HG02763 (cell line): ENCODE data around the gene GALNS.
"Not testable (repeated sequence)": the region's sequence is repeated elsewhere in the genome, so short reads cannot be mapped to it uniquely, and the experiment has no call there.

Experiments
- ATAC-seq: cut with Tn5 transposase; IDR thresholded peaks from one replicate; pipeline ENCODE4 v1.9.1; 2021; ENCODE audit warnings: mild to moderate bottlenecking, moderate library complexity; ENCODE audit not compliant: unreplicated experiment

Gene GALNS

DNA sequence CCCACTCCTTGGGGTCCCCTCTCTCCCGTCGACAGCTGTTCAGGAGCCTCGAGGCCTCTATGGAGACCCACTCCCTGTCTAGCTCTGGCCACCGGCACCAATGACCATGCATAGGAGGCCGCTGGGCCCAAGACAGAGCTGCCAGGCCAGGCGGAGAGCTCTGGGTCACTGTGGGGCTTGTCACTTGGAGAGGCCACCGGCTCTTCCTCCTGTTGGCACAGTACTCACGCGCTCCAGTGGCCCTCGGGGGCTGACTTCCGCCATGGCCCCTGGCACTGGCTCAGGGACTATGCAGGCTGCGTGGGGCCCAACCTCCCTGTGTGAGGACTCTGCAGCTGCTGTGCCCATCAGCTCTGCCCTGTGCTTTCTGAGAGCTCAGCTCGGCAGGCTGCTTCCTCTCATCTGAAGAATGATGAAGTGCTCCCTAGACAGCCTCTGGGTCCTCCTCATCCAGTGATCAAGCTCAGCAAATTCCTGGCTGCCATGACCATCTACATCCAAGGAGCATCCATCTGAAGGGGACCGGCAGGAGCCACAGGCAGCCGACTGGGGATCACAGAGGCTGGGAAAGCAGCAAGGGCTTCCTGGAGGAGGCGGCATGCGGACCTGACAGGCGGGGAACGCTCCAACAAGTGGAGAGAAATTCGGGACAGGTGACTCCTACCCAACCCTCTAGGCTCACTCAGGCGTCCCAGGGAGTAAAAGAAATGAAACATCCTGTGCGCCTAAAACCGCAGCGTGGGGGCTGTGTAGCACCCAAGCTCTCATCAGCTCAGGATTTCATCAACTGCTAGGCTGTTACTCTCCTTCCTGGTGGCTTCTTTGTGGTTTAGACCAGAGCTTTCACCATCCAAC is 16.8 kb downstream of the GALNS start:
- ATAC-seq: no peak

DNA sequence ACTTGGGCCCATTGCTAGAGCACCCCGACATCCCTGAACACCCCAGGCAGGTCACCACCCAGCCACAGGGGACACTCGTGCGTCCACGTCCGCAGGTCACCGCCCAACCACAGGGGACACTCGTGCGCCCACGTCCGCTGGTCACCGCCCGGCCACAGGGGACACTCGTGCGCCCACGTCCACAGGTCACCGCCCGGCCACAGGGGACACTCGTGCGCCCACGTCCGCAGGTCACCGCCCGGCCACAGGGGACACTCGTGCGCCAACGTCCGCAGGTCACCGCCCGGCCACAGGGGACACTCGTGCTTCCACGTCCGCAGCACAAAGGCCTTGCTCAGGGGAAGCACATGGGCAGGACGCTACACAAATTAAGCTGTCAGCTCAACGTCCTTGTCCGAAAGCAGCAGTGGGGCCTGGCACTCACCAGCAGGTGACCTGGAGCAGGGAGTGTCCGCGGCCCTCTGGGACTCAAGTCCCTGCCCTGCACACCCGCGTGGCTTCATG is 17.7 kb downstream of the GALNS start:
- ATAC-seq: no peak

DNA sequence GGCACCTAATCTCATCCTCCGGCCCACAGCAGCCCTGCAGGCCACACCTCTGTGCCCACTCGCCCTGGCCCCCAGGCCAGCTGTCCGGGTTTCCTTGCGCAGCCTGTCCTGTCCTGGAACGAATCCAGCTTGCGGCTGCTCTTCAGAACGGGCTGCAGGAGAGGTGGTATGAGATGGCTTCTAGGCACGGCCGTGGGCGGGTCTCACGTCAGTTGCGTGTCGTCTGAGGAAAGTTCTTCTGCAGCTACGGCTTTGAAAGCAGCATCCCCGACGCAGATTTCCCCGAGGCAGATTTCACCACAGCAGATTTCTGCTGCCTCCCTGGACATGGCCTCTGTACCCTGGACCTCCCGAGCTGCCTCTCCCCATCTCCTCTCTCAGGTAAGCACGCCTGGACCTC is 18.2 kb downstream of the GALNS start:
- ATAC-seq: no peak

DNA sequence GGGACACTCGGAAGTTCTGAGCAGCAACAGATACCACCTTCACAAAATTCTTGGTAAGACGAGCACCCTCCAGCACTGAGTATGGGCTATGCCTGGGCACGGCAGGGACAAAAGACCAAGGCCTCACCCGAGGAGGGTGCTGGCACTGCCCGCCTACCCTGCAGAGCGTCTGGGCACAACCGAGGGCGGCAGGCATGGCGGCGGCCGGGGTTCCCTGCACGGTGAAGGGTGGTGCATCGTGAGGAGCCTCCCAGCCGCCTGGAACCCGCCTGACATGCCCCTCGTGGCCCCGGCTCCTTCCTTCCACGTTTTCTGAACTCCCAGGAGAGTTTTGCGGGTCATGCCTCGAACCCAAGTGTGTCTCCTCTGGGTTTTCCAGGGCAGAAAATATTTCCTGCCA is 18.9 kb downstream of the GALNS start:
- no peak for ATAC-seq

DNA sequence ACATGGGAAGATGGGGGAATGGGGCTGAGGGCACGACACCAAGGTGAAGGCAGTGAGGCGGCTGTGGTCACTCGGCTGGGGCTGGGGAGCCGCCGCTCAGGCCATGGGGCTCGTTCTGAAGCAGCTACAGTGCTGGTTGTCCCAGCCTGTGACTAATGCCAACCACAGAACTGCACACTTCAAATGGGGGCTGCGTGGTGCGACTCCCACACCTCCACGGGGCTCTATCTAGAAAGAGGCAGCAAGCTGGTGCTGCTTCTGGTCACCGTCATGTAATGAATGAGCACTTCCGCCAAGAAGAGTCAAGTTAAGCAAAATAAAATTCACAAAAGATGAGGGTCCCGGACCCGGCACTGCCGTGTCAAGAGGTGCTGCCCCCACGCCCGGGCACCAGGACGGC is 20.0 kb downstream of the GALNS start:
- ATAC-seq: no peak

DNA sequence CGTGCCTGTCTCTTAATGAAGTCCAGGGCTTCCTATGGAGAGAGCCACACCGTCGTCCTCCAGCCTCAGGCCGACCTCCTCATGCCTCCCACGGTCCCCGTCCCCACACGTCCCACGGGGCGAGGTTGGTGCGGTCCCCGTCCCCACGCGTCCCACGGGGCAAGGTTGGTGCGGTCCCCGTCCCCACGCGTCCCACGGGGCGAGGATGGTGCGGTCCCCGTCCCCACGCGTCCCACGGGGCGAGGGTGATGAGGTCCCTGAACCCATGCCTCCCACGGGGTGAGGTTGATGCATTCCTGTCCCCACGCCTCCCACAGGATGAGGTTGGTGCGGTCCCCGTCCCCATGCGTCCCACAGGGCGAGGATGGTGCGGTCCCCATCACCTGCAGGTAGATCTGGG is 20.9 kb downstream of the GALNS start:
- no peak for ATAC-seq

DNA sequence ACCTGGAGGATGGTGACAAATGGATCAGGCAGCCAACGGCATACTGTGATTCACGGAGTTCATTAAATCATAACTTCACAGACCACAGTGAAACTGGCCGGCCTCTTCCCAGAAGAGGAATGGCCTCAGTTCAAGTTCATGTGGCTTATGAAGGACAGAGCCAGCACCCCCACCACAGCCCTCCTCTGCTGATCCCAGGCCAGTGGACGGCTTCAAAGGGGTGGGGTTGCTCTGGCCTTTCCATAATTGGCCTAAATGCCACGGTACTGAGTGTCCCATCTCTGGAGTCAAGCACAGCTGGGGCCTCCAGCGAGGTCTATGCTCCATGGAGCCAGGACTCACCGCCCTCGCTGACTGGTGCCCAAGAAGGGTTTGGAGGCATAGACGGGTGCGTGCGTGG is 21.4 kb downstream of the GALNS start:
- no peak for ATAC-seq

DNA sequence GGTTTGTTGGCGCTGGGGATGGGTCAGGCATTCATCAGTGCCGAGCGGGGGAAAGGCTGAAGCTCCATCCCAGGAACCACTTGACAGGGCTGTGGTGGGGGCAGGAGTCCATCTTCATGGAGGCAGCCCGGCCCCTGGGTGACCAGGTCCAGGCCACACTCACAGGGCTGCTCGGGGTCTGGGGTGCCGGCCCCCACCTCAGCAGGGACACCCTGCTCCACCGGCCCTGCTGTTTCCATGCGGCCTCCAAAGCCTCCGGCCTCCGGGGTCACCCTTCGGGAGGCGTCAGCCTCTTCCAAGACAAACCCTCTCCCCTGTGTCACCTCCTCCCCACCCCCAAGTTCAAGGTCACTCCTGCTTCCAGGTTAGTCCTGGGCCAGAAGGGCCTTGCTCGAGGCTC is 22.1 kb downstream of the GALNS start:
- ATAC-seq: no peak

DNA sequence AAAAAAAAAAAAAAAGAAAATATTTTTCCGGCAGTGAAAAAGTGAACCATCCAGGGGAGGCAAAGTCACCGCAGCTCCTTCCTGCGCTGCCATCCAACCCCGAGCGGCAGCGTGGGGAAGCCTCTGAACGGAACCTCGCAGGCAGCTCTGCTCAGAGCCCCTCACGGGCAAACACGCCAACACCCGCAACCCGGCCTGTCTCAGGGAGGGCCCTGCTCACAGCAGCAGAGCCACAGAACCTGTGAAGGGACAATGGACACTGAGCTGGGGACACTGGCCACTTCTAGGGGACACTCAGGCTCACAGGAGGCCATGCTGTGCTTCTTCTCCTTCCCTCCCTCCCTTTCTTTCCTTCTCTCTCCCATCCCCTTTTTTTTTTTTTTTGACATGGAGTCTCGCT is 23.7 kb downstream of the GALNS start:
- ATAC-seq: no peak

DNA sequence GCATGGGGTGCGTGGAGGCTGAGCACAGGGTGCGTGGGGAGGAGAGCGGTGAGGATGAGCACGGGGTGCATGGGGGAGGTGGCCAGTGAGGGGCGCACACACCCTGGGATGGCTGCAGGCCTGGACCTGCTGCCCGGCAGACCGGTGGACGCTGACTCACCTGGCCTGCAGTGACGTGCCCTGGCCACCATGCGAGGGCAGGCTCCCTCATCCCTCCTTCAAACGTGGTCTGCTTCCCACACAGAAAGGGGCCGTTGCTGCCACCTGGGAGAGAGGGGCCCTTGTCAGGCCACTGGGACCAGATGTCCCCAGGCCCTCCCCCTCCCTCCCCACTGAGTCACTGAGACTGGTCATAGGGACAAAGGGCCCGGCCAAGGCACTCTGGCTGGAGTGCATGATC is 24.9 kb downstream of the GALNS start:
- no peak for ATAC-seq

DNA sequence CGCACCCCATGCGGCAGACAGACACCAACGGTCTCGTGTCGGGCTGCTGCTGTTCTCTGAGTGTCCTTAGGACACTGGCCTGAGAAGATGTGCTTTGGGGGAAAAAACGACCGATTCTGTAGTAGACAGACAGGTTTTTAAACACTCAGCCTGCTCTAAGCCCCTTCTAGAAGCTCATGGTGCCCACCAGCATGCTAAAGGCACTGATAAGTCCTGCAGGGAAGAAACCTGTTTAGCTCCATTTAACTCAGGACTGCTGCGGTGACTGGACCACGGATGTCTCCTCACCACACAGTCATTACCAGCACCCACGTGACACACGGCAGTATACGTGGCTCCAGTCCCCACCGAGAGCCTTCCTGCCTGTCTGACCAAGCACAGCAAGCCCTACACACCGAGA is 26.0 kb downstream of the GALNS start:
- no peak for ATAC-seq

DNA sequence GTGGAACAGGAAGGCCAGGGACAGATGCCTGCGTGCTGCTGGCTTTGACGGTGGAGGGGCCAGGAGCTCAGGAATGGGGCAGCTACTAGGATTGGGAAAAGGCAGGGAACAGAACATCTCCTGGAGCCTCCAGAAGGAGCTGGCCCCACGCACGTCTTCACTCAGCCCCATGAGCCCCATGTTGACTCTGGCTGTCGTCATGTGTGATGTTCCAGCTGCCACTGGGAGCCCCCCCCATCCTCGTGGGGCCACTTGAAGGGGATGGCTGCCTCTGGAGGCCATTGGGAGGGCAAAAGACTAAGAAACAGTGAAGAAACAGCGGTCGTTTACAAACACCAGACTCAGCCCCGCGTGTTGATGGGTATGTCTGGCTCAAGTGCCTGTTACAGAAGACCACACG is 26.5 kb downstream of the GALNS start:
- ATAC-seq: no peak

DNA sequence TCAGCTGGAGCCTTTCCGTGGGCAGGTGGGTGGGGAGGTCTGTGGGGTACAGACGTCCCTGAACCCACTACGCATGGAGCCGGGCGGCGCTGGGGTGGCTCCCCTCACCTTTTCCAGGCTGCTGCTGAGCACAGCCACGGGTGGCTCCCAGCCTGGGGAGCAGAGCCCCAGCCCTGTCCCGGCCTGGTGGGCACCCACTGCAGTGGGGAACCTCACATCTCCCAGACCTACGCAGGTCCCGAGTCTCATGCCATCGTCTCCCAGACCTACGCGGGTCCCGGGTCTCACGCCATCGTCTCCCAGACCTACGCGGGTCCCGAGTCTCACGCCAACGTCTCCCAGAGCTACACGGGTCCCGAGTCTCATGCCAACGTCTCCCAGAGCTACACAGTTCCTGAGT is 28.0 kb downstream of the GALNS start:
- no peak for ATAC-seq

DNA sequence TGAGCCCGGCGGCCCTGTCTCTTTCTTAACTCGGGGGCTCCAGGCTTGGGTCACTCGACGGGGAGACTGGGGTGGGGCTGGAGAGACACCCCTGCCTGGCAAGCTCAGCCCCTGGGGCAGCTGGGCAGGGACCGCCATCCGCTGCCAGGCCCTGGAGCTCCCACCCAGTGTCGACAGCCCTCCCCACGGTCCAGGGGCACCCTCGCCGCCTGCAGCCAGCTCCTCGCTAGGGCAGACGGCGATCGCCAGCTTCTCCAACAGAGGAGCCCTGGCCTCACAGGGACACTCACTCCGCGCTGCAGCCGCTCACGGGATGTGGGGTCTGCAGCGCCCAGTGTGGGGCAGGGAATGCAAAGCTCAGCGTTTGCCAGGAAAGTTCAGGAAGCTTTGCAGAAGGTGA is 29.0 kb downstream of the GALNS start:
- ATAC-seq: no peak

DNA sequence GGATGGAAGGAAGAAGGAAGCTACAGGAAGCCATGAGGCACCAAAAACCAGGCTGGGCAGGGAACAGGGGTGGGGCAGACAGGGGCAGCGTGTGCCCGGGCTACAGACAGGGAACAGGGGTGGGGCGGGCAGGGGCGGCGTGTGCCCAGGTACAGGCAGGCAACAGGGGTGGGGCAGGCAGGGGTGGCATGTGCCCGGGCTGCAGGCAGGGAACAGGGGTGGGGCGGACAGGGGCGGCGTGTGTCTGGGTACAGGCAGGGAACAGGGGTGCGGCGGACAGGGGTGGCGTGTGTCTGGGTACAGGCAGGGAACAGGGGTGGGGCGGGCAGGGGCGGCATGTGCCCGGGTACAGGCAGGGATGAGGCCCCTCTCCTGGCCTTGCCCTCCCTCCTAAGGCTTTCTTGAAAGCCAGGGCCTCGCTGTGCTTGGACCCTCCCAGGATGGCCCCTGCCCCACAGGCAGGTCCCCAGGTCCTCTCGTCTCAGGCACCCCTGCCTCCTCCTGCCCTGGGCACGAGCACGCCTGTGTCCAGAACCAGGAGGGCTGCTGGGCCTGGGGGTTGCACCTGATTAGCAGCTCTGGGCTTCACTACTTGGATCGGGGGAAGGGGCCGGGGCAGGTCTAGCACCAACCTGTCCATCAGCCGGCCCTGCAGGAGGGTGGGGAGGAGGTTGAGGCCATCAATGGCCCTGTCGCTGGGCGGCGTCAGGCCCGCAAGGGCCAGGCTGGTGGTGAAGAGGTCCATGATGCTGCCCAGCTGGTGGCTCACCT is 30.5 kb downstream of the GALNS start:
- no peak for ATAC-seq

DNA sequence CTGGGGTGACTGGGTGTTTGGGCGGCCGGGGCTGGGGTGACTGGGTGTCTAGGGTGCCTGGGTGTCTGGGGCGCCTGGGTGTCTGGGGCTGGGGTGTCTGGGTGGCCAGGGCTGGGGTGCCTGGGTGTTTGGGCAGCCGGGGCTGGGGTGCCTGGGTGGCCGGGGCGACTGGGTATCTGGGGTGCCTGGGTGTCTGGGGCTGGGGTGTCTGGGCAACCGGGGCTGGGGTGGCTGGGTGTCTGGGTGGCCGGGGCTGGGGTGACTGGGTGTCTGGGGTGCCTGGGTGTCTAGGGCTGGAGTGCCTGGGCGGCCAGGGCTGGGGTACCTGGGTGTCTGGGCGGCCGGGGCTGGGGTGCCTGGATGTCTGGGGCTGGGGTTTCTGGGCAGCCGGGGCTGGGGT is 31.6 kb downstream of the GALNS start:
- no peak for ATAC-seq

DNA sequence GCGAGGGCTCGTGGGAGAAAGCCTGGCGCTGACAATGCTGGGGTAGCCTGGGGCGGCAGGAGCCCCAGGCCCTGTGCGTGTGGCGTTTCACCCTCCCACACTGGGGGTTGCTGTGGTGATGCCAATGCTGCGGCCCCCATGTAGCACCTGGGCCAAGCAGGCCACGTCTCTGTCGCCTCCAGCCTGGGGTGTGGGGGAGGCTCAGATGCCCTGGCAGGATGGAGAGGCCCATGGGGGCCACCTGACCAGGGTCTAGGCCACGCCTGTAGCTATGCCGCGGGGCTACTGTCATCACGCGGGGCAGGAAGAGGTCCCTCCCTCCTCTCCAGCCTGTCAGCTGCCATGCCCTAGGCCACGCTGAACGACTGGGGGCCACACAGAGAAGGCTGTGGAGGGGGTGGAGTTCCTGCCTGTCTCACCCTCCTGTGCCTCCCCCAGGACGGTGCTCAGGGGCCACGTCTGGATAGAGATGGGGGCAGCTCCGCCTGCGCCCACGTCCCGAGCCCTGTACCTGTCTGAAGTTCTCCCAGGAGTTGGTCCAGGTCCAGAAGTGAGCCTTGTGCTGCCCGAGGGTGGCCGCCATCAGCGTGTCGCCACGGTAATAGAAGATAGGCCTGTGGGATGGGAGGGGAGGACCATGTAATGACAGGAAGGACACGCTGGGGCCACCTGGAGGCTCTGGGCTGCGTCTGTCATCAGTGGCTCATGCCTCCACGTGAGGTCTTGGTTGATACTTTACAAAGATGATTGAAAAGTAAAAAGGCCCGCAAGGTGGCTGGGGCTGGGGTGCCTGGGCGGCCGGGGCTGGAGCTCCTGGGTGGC is 32.3 kb downstream of the GALNS start:
- no peak for ATAC-seq

DNA sequence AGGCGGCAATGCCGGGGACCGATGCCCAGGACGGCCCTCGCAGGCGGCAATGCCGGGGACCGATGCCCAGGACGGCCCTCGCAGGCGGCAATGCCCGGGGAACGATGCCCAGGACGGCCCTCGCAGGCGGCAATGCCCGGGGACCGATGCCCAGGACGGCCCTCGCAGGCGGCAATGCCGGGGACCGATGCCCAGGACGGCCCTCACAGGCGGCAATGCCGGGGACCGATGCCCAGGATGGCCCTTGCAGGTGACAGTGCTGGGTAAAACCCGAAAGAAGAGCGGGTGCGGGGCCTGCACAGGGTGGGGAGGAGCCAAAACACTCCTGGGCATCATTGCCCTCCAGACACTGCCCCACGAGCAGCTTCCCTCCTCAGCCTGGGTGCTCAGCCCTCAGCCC is 33.1 kb downstream of the GALNS start:
- not testable (repeated sequence) for ATAC-seq

DNA sequence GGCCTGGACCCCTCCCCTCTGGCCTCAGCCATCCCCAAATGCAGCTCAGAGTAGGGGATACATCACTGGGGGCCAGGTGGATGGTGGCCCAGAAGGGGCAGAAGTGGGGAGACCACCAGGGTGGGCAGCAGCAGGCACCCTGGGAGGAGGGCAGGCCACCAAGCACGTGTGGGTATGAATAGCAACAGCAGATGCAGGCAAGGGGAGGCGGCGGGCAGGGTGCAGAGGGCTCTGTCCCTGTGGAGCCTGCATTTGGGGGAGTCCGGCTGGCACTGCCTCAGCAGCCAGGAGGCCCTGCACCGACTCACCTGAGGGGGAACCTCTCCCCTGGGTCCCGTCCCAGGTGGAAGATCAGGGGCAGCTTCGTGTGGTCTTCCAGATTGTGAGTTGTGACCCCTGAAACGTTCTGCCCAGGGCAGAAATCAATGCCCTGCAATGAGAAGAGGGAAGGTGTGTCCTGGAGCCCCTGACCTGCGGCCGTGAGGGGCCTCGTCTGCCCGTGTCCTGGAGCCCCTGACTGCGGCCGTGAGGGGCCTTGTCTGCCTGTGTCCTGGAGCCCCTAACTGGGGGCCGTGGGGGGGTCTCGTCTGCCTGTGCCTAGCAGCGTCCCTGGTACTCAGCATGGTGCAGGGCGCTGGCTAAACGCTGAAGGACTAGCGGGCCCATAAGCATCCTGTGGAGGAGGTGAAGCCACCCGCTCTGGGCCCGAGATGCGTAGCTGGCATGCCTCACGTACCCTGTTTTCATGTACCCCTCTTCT is 34.3 kb downstream of the GALNS start:
- ATAC-seq: no peak

DNA sequence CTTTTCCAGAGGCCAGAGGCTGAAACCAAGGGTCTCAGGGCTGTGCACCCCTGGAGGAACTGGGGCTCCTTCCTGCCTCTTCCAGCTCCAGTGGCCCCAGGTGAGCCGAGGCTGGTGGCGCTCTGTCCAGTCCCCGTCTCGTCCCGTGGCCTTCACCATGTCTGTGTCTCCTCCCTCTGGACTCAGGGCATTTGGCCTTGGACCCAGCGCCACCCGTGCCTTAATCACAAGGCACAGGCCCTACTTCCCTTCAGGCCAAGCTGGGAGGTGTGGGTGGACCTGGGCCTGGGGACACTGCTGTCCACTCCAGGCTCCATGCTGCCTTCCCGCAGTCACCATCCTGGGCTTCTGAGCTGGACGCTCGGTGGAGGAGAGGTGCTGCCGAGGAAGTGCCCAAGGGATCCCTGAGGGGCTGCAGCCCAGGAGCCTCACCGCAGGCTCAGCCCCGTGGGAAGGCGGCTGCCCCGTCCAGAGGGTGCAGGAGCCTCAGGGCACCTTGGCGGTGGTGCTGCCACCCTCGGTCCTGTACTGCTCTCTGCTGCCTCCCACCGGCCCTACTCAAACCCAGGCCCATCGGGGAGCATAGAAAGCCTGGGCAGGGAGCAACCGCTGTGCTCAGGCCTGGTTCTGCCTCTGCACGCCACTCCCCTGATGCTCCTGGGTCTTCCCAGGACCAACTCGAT is 35.4 kb downstream of the GALNS start:
- no peak for ATAC-seq
